GM19023 (cell line): ENCODE data around the gene FAM169A.
"Not testable (repeated sequence)": the region's sequence is repeated elsewhere in the genome, so short reads cannot be mapped to it uniquely, and the experiment has no call there.

Source experiments
- ATAC-seq: cut with Tn5 transposase; IDR thresholded peaks from one replicate; pipeline ENCODE4 v1.9.1; 2021; ENCODE audit warnings: mild to moderate bottlenecking, moderate library complexity; ENCODE audit not compliant: unreplicated experiment

Gene FAM169A

GRCh38 chr5:74870299-74871067, 4.3 kb upstream of the FAM169A start:
- ATAC-seq: no peak

- not testable (repeated sequence) for ATAC-seq
Observed at GRCh38 chr5:74869414-74869813, 3.2 kb upstream of the FAM169A start.

- no peak for ATAC-seq
Observed at GRCh38 chr5:74866596-74867162, 492 bp upstream of the FAM169A start.

GRCh38 chr5:74865256-74865803, 857 bp downstream of the FAM169A start:
- ATAC-seq: no peak

- ATAC-seq: no peak
Observed at GRCh38 chr5:74864823-74865222, 1.4 kb downstream of the FAM169A start.

- ATAC-seq: no peak
Observed at GRCh38 chr5:74863726-74864125, 2.5 kb downstream of the FAM169A start.

GRCh38 chr5:74862221-74862620, 4.0 kb downstream of the FAM169A start:
- ATAC-seq: no peak

- ATAC-seq: not testable (repeated sequence)
Observed at GRCh38 chr5:74856975-74857374, 9.2 kb downstream of the FAM169A start.

- no peak for ATAC-seq
Observed at GRCh38 chr5:74853256-74853655, 12.9 kb downstream of the FAM169A start.

- ATAC-seq: no peak
Observed at GRCh38 chr5:74851684-74852353, 14.4 kb downstream of the FAM169A start.

GRCh38 chr5:74850789-74851425, 15.3 kb downstream of the FAM169A start:
- ATAC-seq: no peak

GRCh38 chr5:74850030-74850429, 16.2 kb downstream of the FAM169A start:
- ATAC-seq: no peak

GRCh38 chr5:74848553-74849025, 17.6 kb downstream of the FAM169A start:
- no peak for ATAC-seq

- no peak for ATAC-seq
Observed at GRCh38 chr5:74839229-74839628, 27.0 kb downstream of the FAM169A start.

GRCh38 chr5:74838262-74838661, 27.9 kb downstream of the FAM169A start:
- ATAC-seq: no peak

GRCh38 chr5:74837115-74837514, 29.1 kb downstream of the FAM169A start:
- ATAC-seq: no peak

GRCh38 chr5:74833537-74834266, 32.5 kb downstream of the FAM169A start:
- no peak for ATAC-seq

- ATAC-seq: no peak
Observed at GRCh38 chr5:74829413-74829812, 36.8 kb downstream of the FAM169A start.

- ATAC-seq: no peak
Observed at GRCh38 chr5:74822288-74822687, 43.9 kb downstream of the FAM169A start.

GRCh38 chr5:74816875-74817274, 49.3 kb downstream of the FAM169A start:
- ATAC-seq: no peak
